Ectodermal cell (in vitro differentiated cells): ENCODE data around the gene FXR2.
"Not testable (repeated sequence)": the region's sequence is repeated elsewhere in the genome, so short reads cannot be mapped to it uniquely, and the experiment has no call there.

ENCODE experiments used
- H3K27ac ChIP-seq: 2 replicates; pipeline ENCODE4 v1.7.0; 2013; ENCODE audit warnings: mild to moderate bottlenecking, low read depth, low read length; ENCODE audit not compliant: insufficient read depth, poor library complexity, severe bottlenecking
- H3K27me3 ChIP-seq: 2 replicates; pipeline ENCODE4 v1.7.0; 2013; ENCODE audit warnings: mild to moderate bottlenecking, low read length; ENCODE audit not compliant: insufficient read depth, control insufficient read depth, poor library complexity, severe bottlenecking
- H3K36me3 ChIP-seq: one replicate; pipeline ENCODE4 v1.7.0; 2013; ENCODE audit warnings: low read length; ENCODE audit not compliant: control insufficient read depth, insufficient read depth
- H3K4me1 ChIP-seq: one replicate; pipeline ENCODE4 v1.7.0; 2013; ENCODE audit warnings: low read length; ENCODE audit not compliant: control insufficient read depth, insufficient read depth
- H3K4me3 ChIP-seq: 2 replicates; pipeline ENCODE4 v1.7.0; 2013; ENCODE audit warnings: low read depth, low read length, control low read depth; ENCODE audit not compliant: insufficient read depth
- H3K9me3 ChIP-seq: 2 replicates; pipeline ENCODE4 v1.7.0; 2013; ENCODE audit warnings: mild to moderate bottlenecking, low read length, moderate library complexity; ENCODE audit not compliant: control insufficient read depth
- WGBS, 2 experiments: methylation state at CpG; one replicate each; pipeline ENCODE4 v1.1.7; 2013; ENCODE audit warnings: missing lambda C conversion rate in 2 of 2; 5-methylcytosine and 5-hydroxymethylcytosine counted together

FXR2 gene

DNA sequence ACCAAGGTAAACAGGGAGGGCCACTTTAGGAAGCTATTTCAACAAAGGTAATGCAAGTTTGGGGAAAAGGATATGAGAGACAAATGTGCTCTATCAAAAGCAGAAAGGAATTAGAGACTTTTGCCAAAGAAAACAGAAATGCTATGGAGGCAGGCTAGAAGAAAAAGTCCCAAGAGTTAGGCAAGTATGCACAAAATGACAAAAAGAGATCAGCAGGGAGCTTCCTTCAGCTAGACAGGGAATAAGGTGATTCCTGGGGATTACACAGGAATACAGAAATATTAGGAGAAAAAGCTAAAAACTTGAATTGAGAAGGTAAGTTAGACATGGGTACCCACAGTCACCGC, 2.4 kb downstream of the FXR2 start:
- Histone ChIP-seq H3K27me3 (no peaks in the 10 kb centered on the region), H3K36me3 (no peaks in the 10 kb centered on the region), H3K4me1 (peaks cover 6% of the 10 kb centered on the region), H3K4me3 (no peak overlapping the region), H3K27ac (no peak overlapping the region), H3K9me3 (no peaks in the 10 kb centered on the region)
- WGBS, 2 experiments = 97 to 98% methylated on average over 1 of the region's 1 CpG

DNA sequence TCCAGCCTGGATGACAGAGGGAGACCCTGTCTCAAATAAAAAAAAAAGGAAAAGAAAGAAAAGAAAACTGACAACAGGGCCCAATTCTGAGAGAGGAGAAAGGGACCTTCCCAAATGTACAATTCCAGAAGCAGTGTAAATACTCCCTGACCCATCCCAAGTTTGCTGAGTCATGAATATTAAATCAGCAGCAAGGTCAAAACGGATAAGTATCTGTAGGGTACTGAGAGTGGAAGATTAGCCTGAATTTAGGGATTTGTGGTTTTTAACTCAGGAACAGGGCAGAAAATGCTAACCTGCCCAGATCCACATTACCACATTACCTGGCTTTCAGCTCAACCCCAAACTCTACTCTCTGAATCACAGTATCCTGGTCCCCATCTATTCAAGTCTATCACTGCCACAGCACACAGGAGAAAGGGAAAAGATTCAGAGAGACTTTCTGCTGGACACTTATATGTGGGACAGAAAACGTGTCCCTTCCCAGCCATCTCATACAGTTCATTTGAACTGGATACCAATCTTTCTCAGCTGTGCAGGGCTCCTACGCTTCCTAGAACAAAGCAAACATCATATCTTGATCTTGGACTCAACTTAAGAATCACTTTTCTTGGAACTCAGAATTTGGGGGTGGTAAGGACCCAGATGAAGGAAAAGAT, 2.9 kb downstream of the FXR2 start:
- Histone ChIP-seq H3K4me1 (peaks cover 6% of the 10 kb centered on the region), H3K27ac (no peak overlapping the region), H3K27me3 (no peaks in the 10 kb centered on the region), H3K4me3 (no peak overlapping the region), H3K9me3 (no peaks in the 10 kb centered on the region), H3K36me3 (no peaks in the 10 kb centered on the region)
- 77 to 93% methylated on average over 3 of the region's 3 CpGs for WGBS, 2 experiments

DNA sequence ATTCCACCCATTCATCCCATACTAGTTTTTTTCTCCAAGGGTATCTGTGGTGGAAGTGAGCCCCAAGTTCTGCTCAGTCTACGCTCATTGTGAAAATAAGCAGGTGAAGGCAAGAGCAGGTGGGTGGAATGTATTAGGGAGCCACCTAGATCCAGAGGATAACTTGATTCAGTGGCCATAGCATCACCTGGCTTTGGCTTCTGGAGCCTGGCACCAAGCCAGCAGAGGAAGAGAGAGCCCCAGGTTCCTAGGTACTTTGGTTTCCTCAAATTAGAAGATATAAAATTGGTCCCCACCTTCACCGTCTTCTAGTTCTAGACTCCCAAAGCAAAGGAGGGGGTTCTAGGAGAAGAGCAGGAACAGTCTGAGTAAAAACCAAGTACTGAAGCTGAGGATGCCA, 4.1 kb downstream of the FXR2 start:
- WGBS, 2 experiments = 97 to 98% methylated on average over 2 of the region's 2 CpGs
- no peak overlapping the region for H3K27ac ChIP-seq
- H3K4me3 ChIP-seq = no peak overlapping the region
- peaks cover 4% of the 10 kb centered on the region for H3K36me3 ChIP-seq
- no peaks in the 10 kb centered on the region for H3K27me3 ChIP-seq
- H3K9me3 ChIP-seq = no peaks in the 10 kb centered on the region
- peaks cover 6% of the 10 kb centered on the region for H3K4me1 ChIP-seq

DNA sequence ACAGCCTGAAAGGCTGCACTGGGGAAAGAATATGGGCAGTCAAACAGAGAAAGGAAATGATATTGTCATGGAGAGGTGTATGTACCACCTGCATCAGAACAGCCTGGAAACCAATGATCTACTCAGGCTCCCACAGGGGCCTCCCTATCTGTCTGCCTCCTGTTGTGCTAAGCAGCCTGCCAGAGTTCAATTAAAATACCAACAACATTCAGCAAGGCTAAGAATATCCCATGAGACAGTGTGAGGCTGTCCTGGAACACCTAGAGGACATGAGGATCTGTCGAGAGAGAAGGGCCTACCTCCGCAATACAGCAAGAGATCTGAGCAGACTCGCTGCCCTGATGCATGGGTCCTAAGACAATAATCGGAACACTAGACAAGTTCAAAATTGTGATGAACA, 8.4 kb downstream of the FXR2 start:
- Histone ChIP-seq H3K27ac (no peak overlapping the region), H3K4me3 (no peak overlapping the region), H3K36me3 (peaks cover 28% of the 10 kb centered on the region), H3K27me3 (no peaks in the 10 kb centered on the region), H3K9me3 (no peaks in the 10 kb centered on the region), H3K4me1 (no peaks in the 10 kb centered on the region)
- WGBS, 2 experiments = 97 to 99% methylated on average over 4 of the region's 4 CpGs

DNA sequence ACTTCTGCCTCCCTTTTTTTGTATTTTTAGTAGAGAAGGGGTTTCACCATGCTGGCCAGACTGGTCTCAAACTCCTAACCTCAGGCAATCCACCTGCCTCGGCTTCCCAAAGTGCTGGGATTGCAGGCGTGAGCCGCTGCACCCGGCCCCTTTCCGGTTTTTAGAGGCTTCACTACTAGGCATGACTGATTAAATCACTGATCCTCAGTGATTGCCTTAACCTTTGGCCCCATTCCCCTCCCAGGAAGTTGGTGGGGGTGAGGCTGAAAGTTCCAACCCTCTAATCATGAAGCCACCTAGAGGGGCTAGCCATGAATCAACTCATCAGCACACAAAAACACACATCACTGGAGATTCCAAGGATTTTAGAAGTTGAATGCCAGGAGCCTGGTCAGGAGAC, 17.1 kb downstream of the FXR2 start:
- not testable (repeated sequence) for H3K27ac ChIP-seq, H3K27me3 ChIP-seq, H3K4me1 ChIP-seq, H3K9me3 ChIP-seq, H3K4me3 ChIP-seq
- WGBS, 2 experiments = 84 to 92% methylated on average over 5 of the region's 5 CpGs
- peaks cover 43% of the 10 kb centered on the region for H3K36me3 ChIP-seq

- Histone ChIP-seq H3K9me3 (no peaks in the 10 kb centered on the region), H3K36me3 (peaks cover 48% of the 10 kb centered on the region), H3K4me1 (peaks cover 29% of the 10 kb centered on the region), H3K27ac (no peak overlapping the region), H3K27me3 (no peaks in the 10 kb centered on the region), H3K4me3 (no peak overlapping the region)
- WGBS, 2 experiments = 87 to 91% methylated on average over 12 of the region's 12 CpGs
These were observed 21.4 kb downstream of the FXR2 start for GRCh38 chr17:7593296-7593695.

DNA sequence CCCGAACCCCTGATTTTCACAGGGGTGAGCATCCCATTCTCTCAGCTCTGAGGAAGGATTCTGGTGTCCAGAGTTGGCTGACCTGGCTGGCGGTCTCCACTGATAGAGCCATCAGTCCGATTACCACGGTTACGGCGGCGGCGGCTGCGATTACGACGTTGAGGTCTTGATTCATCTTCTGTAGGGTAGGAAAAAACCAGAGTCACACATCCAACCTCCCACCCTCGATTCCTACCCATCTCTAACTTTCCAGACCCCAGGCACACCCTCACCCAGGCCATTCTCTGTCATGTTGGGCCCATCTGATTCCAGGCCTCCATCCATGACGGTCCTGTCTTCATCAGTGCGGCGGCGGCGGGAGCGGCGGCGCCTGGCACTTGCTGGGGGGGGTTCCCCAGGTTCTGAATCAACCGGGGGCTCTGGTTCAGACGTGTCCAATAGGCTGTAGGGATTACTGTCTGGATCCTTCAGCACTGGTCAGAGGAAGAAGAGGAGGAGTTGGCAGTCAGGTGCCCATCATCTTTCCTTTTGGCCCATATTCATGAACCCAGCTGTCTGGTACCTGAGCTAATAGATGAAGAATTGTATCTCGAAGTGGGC, 22.2 kb downstream of the FXR2 start:
- Histone ChIP-seq H3K4me3 (no peak overlapping the region), H3K27ac (no peak overlapping the region), H3K4me1 (peaks cover 29% of the 10 kb centered on the region), H3K36me3 (peaks cover 48% of the 10 kb centered on the region), H3K9me3 (no peaks in the 10 kb centered on the region), H3K27me3 (no peaks in the 10 kb centered on the region)
- WGBS, 2 experiments = 94 to 96% methylated on average over 23 of the region's 23 CpGs

GRCh38 chr17:7591596-7591995, 23.1 kb downstream of the FXR2 start:
- H3K27me3 ChIP-seq = no peaks in the 10 kb centered on the region
- 86 to 94% methylated on average over 3 to 5 of the region's 5 CpGs for WGBS, 2 experiments
- peaks cover 29% of the 10 kb centered on the region for H3K4me1 ChIP-seq
- peaks cover 53% of the 10 kb centered on the region for H3K36me3 ChIP-seq
- H3K9me3 ChIP-seq = no peaks in the 10 kb centered on the region
- peak overlapping the region; percentile 84 for H3K27ac ChIP-seq
- no peak overlapping the region for H3K4me3 ChIP-seq

DNA sequence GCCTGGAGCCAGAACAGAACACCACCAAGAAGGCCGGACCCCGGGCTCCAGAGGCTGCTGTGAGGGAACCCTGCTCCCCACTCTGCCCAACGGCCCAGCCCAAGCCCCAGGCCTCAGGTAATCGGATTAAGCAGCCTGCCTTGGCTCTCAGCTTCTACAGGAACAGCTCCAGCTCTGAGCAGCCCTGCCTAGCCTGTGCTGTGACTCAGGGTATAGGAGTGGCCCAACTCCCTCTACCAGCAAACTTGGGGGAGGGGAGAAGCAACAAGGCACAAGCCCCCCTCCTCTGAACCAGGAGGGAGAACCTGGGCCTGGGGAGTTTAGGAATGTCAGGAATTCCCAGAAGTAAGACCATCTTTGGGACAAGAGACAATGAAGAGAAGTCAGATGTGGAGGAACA, 24.0 kb downstream of the FXR2 start:
- WGBS, 2 experiments = 61 to 62% methylated on average over 4 of the region's 4 CpGs
- H3K36me3 ChIP-seq = peaks cover 54% of the 10 kb centered on the region

DNA sequence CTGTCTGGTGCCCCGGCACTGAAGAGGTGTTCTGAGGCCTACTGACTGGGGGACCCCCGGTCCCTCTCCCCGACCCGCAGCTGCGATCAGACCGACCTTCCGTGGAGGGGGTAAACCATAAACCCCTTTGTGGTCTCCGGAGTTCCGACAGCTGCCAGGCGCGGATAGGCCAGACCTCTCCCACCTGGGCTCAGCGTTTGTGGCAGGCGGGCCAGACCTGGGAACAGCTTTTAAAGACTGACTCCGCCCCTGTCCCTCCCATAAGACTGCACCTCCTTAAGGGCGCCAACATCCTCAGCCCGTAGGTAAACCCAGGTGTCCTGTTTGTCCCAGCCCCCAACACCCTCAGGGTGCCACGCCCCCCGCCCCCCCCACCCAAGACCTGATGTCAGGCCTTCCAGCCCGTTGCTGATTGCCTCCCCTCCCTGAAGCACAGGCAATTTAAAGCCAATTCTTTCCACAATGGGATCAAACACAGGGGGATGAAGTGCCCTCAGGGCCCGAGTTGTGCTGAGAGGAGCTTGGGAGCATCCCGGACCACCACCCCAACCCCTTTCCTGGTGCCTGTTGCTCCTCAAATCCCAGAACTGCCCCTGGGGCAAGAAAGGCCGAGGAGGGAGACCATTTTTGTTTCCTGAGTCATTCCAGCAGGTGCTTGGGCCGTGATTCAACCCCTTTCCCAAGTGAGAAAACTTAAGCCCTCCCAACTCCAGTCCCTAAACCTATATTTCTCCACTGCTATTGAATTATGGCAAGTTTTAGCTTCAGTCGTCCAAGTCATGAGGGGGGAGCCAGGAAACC, 24.6 kb downstream of the FXR2 start, which contains the start of gene SOX15:
Gene SOX15, minus strand, starts transcription at position 204 of the 801 bp plus-strand sequence. CDS start 418 bp downstream, outside the sequence.
- Histone ChIP-seq H3K4me3 (peak within 1 kb of the TSS; percentile 38), H3K27ac (peak within 1 kb of the TSS; percentile 84), H3K36me3 (peaks cover 48% of the 10 kb centered on the region), H3K4me1 (peaks cover 29% of the 10 kb centered on the region), H3K27me3 (no peaks in the 10 kb centered on the region), H3K9me3 (no peaks in the 10 kb centered on the region)
- 58 to 68% methylated on average over 23 to 24 of the region's 24 CpGs for WGBS, 2 experiments

More for the DNA sequence above, 24.0 kb downstream of the FXR2 start:
- Histone ChIP-seq H3K4me3 (no peak overlapping the region), H3K9me3 (no peaks in the 10 kb centered on the region), H3K27me3 (no peaks in the 10 kb centered on the region), H3K27ac (peak overlapping the region; percentile 84), H3K4me1 (peaks cover 29% of the 10 kb centered on the region)
